ENCODE data around the gene BST1. TPM values are rescaled to one million over a fixed set of nuclear protein-coding genes. Genes with fewer than 3 reads are reported as not detected.

BST1 gene
- polyA plus RNA-seq, 1 donor (not counting 4 experiments of a cell fraction or from before 2014, with no cell fraction given), result 1.2 TPM

GRCh38 chr4:15658781-15659180 lies 44.1 kb upstream of the BST1 start:
- DNase-seq (ENCODE audit: low read depth, low spot score) (no peak), FAIRE-seq (no peak)
- Histone ChIP-seq H3K4me3 (ENCODE audit: control insufficient read depth in 2 of 3, extremely low read depth in 1 of 3, insufficient read depth in 2 of 3, low read depth in 1 of 3, low read length in 3 of 3) (no peak overlapping the region), H3K4me2 (ENCODE audit: control insufficient read depth, extremely low read depth, insufficient read depth, low read depth, low read length) (no peak overlapping the region), H3K9me3 (ENCODE audit: control insufficient read depth, low read depth, low read length) (no peaks in the 10 kb centered on the region), H3K9me1 (ENCODE audit: control insufficient read depth, extremely low read depth, insufficient read depth, low read length) (no peaks in the 10 kb centered on the region), H4K20me1 (ENCODE audit: control insufficient read depth, extremely low read depth, insufficient read depth, low read length) (no peaks in the 10 kb centered on the region), H3K27me3 (ENCODE audit: control insufficient read depth, extremely low read depth, insufficient read depth, low read length) (no peaks in the 10 kb centered on the region), H3K4me1 (ENCODE audit: control insufficient read depth, extremely low read depth, insufficient read depth, low read length) (peaks cover 17% of the 10 kb centered on the region), H2AFZ (ENCODE audit: control insufficient read depth, low read length) (no peak overlapping the region), H3K79me2 (ENCODE audit: control insufficient read depth, insufficient read depth, low read length) (peaks cover 14% of the 10 kb centered on the region), H3K27ac (ENCODE audit: control insufficient read depth, insufficient read depth, low read length) (no peak overlapping the region), H3K9ac (ENCODE audit: control insufficient read depth, extremely low read depth, insufficient read depth, low read length) (no peak overlapping the region), H3K36me3 (ENCODE audit: control insufficient read depth in 2 of 2, extremely low read depth in 1 of 2, insufficient read depth in 2 of 2, low read length in 2 of 2) (peaks cover 0 to 2% of the 10 kb centered on the region in 2 experiments)
- dilution Hi-C loops (cut with MboI; ENCODE audit: extremely low pct_ligation_motif_present, low sequenced_read_pairs), result no loop called here
- TF ChIP-seq EZH2 (IDR thresholded peaks at IDR 0.05; ENCODE audit: low read length) (no peak), CTCF (optimal IDR thresholded peaks at IDR 0.05 in 1 of 3, IDR thresholded peaks at IDR 0.05 in 1 of 3, conservative IDR thresholded peaks at IDR 0.05 in 1 of 3; ENCODE audit: extremely low read depth in 1 of 3, insufficient read depth in 2 of 3, low read length in 3 of 3) (no peak)

GRCh38 chr4:15659768-15660570 lies 42.9 kb upstream of the BST1 start:
- H4K20me1 ChIP-seq (ENCODE audit: control insufficient read depth, extremely low read depth, insufficient read depth, low read length), result no peaks in the 10 kb centered on the region
- H3K9me3 ChIP-seq (ENCODE audit: control insufficient read depth, low read depth, low read length), result no peaks in the 10 kb centered on the region
- FAIRE-seq, result peak; percentile 46
- H3K9ac ChIP-seq (ENCODE audit: control insufficient read depth, extremely low read depth, insufficient read depth, low read length), result no peak overlapping the region
- peaks cover 3% of the 10 kb centered on the region for H3K79me2 ChIP-seq (ENCODE audit: control insufficient read depth, insufficient read depth, low read length)
- no peak overlapping the region for H2AFZ ChIP-seq (ENCODE audit: control insufficient read depth, low read length)
- TF ChIP-seq CTCF (optimal IDR thresholded peaks at IDR 0.05 in 1 of 3, IDR thresholded peaks at IDR 0.05 in 1 of 3, conservative IDR thresholded peaks at IDR 0.05 in 1 of 3; ENCODE audit: extremely low read depth in 1 of 3, insufficient read depth in 2 of 3, low read length in 3 of 3) (no peak), EZH2 (IDR thresholded peaks at IDR 0.05; ENCODE audit: low read length) (no peak)
- no peak for DNase-seq (ENCODE audit: low read depth, low spot score)
- H3K9me1 ChIP-seq (ENCODE audit: control insufficient read depth, extremely low read depth, insufficient read depth, low read length), result no peaks in the 10 kb centered on the region
- H3K4me2 ChIP-seq (ENCODE audit: control insufficient read depth, extremely low read depth, insufficient read depth, low read depth, low read length), result no peak overlapping the region
- dilution Hi-C loops (cut with MboI; ENCODE audit: extremely low pct_ligation_motif_present, low sequenced_read_pairs), result no loop called here
- no peak overlapping the region for H3K4me3 ChIP-seq (ENCODE audit: control insufficient read depth in 2 of 3, extremely low read depth in 1 of 3, insufficient read depth in 2 of 3, low read depth in 1 of 3, low read length in 3 of 3)
- H3K36me3 ChIP-seq (ENCODE audit: control insufficient read depth in 2 of 2, extremely low read depth in 1 of 2, insufficient read depth in 2 of 2, low read length in 2 of 2), result peaks cover 0 to 2% of the 10 kb centered on the region in 2 experiments
- peaks cover 21% of the 10 kb centered on the region for H3K4me1 ChIP-seq (ENCODE audit: control insufficient read depth, extremely low read depth, insufficient read depth, low read length)
- no peaks in the 10 kb centered on the region for H3K27me3 ChIP-seq (ENCODE audit: control insufficient read depth, extremely low read depth, insufficient read depth, low read length)
- peak overlapping the region; percentile 41 for H3K27ac ChIP-seq (ENCODE audit: control insufficient read depth, insufficient read depth, low read length)
